Osteoblast (primary cell): ENCODE measurements around the gene ELL2. TPM values are rescaled to one million over a fixed set of nuclear protein-coding genes. Genes with fewer than 3 reads are reported as not detected.
A peak's percentile ranks its signal among the peaks of the same experiment; 100 is the strongest.
"Not testable (repeated sequence)": the region's sequence is repeated elsewhere in the genome, so short reads cannot be mapped to it uniquely, and the experiment has no call there.

Experiments
- DNase-seq: peaks from one replicate; pipeline ENCODE4 v3.0.0; 2011; ENCODE audit warnings: low spot score, mixed read lengths; ENCODE audit not compliant: insufficient read length; ENCODE audit errors: missing footprints
- H2AFZ ChIP-seq: 2 replicates; pipeline ENCODE4 v1.6.0; 2011; ENCODE audit warnings: mild to moderate bottlenecking, low read length
- H3K27ac ChIP-seq: 2 replicates; pipeline ENCODE4 v1.5.1; 2011; ENCODE audit warnings: mild to moderate bottlenecking, low read depth, low read length, moderate library complexity
- H3K27me3 ChIP-seq: 2 replicates; pipeline ENCODE4 v1.6.0; 2012; ENCODE audit warnings: mild to moderate bottlenecking, control low read depth, inconsistent platforms, low read length, moderate library complexity; ENCODE audit not compliant: insufficient read depth
- H3K36me3 ChIP-seq: 2 replicates; pipeline ENCODE4 v1.5.1; 2011; ENCODE audit warnings: mild to moderate bottlenecking, low read length, control low read depth, moderate library complexity; ENCODE audit not compliant: insufficient read depth
- H3K4me1 ChIP-seq: 2 replicates; pipeline ENCODE4 v1.5.1; 2011; ENCODE audit warnings: mild to moderate bottlenecking, low read length, control low read depth, moderate library complexity; ENCODE audit not compliant: insufficient read depth
- H3K4me2 ChIP-seq: 2 replicates; pipeline ENCODE4 v1.6.0; 2011; ENCODE audit warnings: mild to moderate bottlenecking, low read length; ENCODE audit not compliant: insufficient read depth
- H3K4me3 ChIP-seq: fragments of 200-600 bp; sonication (generic); 3 replicates; pipeline ENCODE4 v1.5.1; 2012; ENCODE audit warnings: mild to moderate bottlenecking, low read length, inconsistent platforms; ENCODE audit not compliant: insufficient read depth
- H3K79me2 ChIP-seq: 2 replicates; pipeline ENCODE4 v1.6.0; 2012; ENCODE audit warnings: mild to moderate bottlenecking, low read length, control low read depth, inconsistent platforms; ENCODE audit not compliant: insufficient read depth
- H3K9me3 ChIP-seq: 2 replicates; pipeline ENCODE4 v1.5.1; 2011; ENCODE audit warnings: low read depth, low read length, control low read depth
- H4K20me1 ChIP-seq: 2 replicates; pipeline ENCODE4 v1.6.0; 2012; ENCODE audit warnings: mild to moderate bottlenecking, low read length, control low read depth; ENCODE audit not compliant: insufficient read depth
- CTCF ChIP-seq: IDR thresholded peaks from 2 replicates; pipeline ENCODE4 v1.5.1; 2011; ENCODE audit warnings: mild to moderate bottlenecking, low read depth, low read length, moderate library complexity; ENCODE audit errors: extremely low read depth
- total RNA-seq: library from RNA; depleted of rRNA; stranded (reverse); fragments of >200 nt; gene quantifications from 2 replicates; pipeline ENCODE4 v1.2.3, GENCODE V29; 2012

ELL2 gene
- total RNA-seq, 1 donor: 123 TPM

- no peaks in the 10 kb centered on the region for H3K36me3 ChIP-seq
- no peaks in the 10 kb centered on the region for H3K79me2 ChIP-seq
- H3K27ac ChIP-seq: no peak overlapping the region
- H2AFZ ChIP-seq: no peak overlapping the region
- H3K27me3 ChIP-seq: no peaks in the 10 kb centered on the region
- TF ChIP-seq CTCF: no peak
- no peak overlapping the region for H3K4me2 ChIP-seq
- H4K20me1 ChIP-seq: no peaks in the 10 kb centered on the region
- H3K4me1 ChIP-seq: peaks cover 25% of the 10 kb centered on the region
- DNase-seq: no peak
- H3K9me3 ChIP-seq: no peaks in the 10 kb centered on the region
- no peak overlapping the region for H3K4me3 ChIP-seq
These were observed 124.2 kb downstream of the ELL2 start for GRCh38 chr5:95837492-95837891.

- not testable (repeated sequence) for DNase-seq, H3K27me3 ChIP-seq, H3K9me3 ChIP-seq, H3K36me3 ChIP-seq, H3K79me2 ChIP-seq, H3K4me3 ChIP-seq, H2AFZ ChIP-seq, H3K27ac ChIP-seq, H3K4me2 ChIP-seq, H4K20me1 ChIP-seq
- peaks cover 19% of the 10 kb centered on the region for H3K4me1 ChIP-seq
These were observed 124.7 kb downstream of the ELL2 start for GRCh38 chr5:95836971-95837370.

- H4K20me1 ChIP-seq: no peaks in the 10 kb centered on the region
- peaks cover 19% of the 10 kb centered on the region for H3K4me1 ChIP-seq
- peak overlapping the region; percentile 85 for H3K4me2 ChIP-seq
- H3K4me3 ChIP-seq: no peak overlapping the region
- H3K79me2 ChIP-seq: no peaks in the 10 kb centered on the region
- H3K27me3 ChIP-seq: no peaks in the 10 kb centered on the region
- no peaks in the 10 kb centered on the region for H3K9me3 ChIP-seq
- no peak for TF ChIP-seq CTCF
- H3K36me3 ChIP-seq: no peaks in the 10 kb centered on the region
- no peak for DNase-seq
- no peak overlapping the region for H2AFZ ChIP-seq
- H3K27ac ChIP-seq: no peak overlapping the region
These were observed 125.1 kb downstream of the ELL2 start for GRCh38 chr5:95836544-95836943.

GRCh38 chr5:95835682-95836385 is 125.8 kb downstream of the ELL2 start:
- no peaks in the 10 kb centered on the region for H4K20me1 ChIP-seq
- DNase-seq: no peak
- H3K27ac ChIP-seq: peak overlapping the region; percentile 79
- H3K9me3 ChIP-seq: no peaks in the 10 kb centered on the region
- H3K4me2 ChIP-seq: peak overlapping the region; percentile 85
- peak overlapping the region; percentile 64 for H3K4me3 ChIP-seq
- H3K79me2 ChIP-seq: no peaks in the 10 kb centered on the region
- H3K36me3 ChIP-seq: no peaks in the 10 kb centered on the region
- no peaks in the 10 kb centered on the region for H3K27me3 ChIP-seq
- no peak for TF ChIP-seq CTCF
- peak overlapping the region; percentile 89 for H2AFZ ChIP-seq
- H3K4me1 ChIP-seq: peaks cover 19% of the 10 kb centered on the region

Other genes with a start within 250 kb of the ELL2 start
- gene RHOBTB3, start 230.5 kb downstream of the ELL2 start, total RNA-seq: 314 and 349 TPM in 2 replicates
- gene GLRX, start 139.1 kb downstream of the ELL2 start, total RNA-seq: 59.0 and 77.2 TPM in 2 replicates